ENCODE measurements around the gene FAM20C.

Gene FAM20C

DNA sequence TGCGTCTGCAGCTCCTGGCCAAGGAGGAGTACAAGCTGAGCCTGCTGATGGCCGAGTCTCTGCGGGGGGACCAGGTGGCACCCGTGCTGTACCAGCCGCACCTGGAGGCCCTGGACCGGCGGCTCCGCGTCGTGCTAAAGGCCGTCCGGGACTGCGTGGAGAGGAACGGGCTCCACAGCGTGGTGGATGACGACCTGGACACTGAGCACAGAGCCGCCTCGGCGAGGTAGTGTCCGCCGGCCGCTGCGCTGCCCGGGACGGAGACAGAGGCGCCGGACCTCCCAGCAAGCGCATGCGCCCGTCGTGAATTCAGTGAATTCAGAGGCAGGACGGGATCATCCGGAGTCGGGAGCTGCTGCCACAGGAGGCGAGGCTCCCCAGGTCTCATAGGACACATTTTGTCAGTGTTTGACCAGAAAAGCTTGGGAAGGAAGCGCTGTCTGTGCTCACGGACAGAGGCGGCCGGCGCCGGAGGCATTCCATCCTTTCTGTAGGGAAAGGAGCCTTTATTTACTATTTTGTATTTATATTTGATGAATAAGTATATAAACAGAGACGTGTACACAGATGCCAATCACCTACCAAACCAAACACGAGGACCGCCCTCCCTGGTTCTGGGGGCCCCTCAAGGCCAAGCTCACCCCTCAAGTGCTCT, 67.5 kb downstream of the FAM20C start:
- Histone ChIP-seq H3K4me3 (replicated peaks; ENCODE audit: insufficient read depth, low read length) (no peak overlapping the region), H3K27ac (replicated peaks) (no peak overlapping the region), H3K27me3 (ENCODE audit: insufficient read depth, poor library complexity, severe bottlenecking) (no peaks in the 10 kb centered on the region)
- no peak for TF ChIP-seq SPI1 (IDR thresholded peaks at IDR 0.05; ENCODE audit: borderline replicate concordance, low read depth)
- TF ChIP-seq, protein P1, sequence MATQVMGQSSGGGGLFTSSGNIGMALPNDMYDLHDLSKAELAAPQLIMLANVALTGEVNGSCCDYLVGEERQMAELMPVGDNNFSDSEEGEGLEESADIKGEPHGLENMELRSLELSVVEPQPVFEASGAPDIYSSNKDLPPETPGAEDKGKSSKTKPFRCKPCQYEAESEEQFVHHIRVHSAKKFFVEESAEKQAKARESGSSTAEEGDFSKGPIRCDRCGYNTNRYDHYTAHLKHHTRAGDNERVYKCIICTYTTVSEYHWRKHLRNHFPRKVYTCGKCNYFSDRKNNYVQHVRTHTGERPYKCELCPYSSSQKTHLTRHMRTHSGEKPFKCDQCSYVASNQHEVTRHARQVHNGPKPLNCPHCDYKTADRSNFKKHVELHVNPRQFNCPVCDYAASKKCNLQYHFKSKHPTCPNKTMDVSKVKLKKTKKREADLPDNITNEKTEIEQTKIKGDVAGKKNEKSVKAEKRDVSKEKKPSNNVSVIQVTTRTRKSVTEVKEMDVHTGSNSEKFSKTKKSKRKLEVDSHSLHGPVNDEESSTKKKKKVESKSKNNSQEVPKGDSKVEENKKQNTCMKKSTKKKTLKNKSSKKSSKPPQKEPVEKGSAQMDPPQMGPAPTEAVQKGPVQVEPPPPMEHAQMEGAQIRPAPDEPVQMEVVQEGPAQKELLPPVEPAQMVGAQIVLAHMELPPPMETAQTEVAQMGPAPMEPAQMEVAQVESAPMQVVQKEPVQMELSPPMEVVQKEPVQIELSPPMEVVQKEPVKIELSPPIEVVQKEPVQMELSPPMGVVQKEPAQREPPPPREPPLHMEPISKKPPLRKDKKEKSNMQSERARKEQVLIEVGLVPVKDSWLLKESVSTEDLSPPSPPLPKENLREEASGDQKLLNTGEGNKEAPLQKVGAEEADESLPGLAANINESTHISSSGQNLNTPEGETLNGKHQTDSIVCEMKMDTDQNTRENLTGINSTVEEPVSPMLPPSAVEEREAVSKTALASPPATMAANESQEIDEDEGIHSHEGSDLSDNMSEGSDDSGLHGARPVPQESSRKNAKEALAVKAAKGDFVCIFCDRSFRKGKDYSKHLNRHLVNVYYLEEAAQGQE (IDR thresholded peaks at IDR 0.05; ENCODE audit: insufficient replicate concordance, low read depth): no peak
- no peak for TF ChIP-seq POLR2AphosphoS5 (IDR thresholded peaks at IDR 0.05; ENCODE audit: low read depth)
- TF ChIP-seq, protein P2, sequence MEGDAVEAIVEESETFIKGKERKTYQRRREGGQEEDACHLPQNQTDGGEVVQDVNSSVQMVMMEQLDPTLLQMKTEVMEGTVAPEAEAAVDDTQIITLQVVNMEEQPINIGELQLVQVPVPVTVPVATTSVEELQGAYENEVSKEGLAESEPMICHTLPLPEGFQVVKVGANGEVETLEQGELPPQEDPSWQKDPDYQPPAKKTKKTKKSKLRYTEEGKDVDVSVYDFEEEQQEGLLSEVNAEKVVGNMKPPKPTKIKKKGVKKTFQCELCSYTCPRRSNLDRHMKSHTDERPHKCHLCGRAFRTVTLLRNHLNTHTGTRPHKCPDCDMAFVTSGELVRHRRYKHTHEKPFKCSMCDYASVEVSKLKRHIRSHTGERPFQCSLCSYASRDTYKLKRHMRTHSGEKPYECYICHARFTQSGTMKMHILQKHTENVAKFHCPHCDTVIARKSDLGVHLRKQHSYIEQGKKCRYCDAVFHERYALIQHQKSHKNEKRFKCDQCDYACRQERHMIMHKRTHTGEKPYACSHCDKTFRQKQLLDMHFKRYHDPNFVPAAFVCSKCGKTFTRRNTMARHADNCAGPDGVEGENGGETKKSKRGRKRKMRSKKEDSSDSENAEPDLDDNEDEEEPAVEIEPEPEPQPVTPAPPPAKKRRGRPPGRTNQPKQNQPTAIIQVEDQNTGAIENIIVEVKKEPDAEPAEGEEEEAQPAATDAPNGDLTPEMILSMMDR (IDR thresholded peaks at IDR 0.05; ENCODE audit: insufficient read depth, low read length): no peak
- TF ChIP-seq GABPA (IDR thresholded peaks at IDR 0.05; ENCODE audit: low read depth): no peak
- DNase-seq (ENCODE audit: low read depth in 1 of 2, low spot score in 1 of 2): no peak

DNA sequence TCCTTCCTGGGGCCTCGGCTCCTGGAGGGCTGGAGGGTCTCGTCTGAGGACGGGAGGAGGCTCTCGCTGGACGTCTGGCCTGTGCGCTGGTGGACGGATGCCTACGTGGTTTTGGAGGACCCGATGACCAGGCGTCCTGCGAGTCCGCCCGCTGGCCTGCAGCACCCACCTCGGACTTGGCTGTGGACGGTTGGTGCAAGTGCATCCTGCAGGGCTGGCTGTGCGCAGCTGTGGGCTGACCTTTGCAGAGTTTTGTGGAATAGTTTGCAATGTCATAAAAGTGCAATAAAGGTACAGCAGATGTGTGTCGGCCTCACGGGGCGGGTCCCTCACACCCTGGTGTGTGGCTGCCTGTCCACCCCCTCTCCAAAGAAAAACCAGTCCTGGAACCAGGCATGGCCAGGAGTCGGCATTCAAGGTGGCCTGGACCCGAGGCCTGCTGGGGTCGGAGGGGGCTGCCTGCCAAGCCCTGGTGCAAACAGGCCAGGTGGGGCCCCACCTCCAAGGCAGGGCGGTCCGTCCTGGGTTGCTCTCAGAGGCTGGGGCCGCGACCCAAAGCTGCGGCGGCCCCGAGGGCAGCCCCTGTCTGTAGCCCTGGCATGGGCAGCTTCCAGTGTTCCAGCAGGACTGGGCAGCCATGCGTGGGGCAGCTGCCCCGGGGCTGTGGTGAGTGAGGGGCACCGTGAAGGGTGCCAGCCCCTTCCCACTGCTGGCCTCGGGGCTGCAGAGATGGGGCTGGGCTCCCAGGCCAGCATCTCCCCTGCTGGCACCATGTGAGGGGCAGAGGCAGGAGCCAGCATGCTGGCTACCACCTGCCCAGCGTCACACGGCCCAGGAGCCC, 68.3 kb downstream of the FAM20C start:
- no peak for TF ChIP-seq GABPA (IDR thresholded peaks at IDR 0.05; ENCODE audit: low read depth)
- TF ChIP-seq, protein P1 (IDR thresholded peaks at IDR 0.05; ENCODE audit: insufficient replicate concordance, low read depth): no peak
- TF ChIP-seq SPI1 (IDR thresholded peaks at IDR 0.05; ENCODE audit: borderline replicate concordance, low read depth): no peak
- TF ChIP-seq, protein P2 (IDR thresholded peaks at IDR 0.05; ENCODE audit: insufficient read depth, low read length): no peak
- no peak for TF ChIP-seq POLR2AphosphoS5 (IDR thresholded peaks at IDR 0.05; ENCODE audit: low read depth)
- DNase-seq (ENCODE audit: low read depth in 1 of 2, low spot score in 1 of 2): no peak
- H3K27ac ChIP-seq (replicated peaks): no peak overlapping the region
- H3K4me3 ChIP-seq (replicated peaks; ENCODE audit: insufficient read depth, low read length): no peak overlapping the region
- no peaks in the 10 kb centered on the region for H3K27me3 ChIP-seq (ENCODE audit: insufficient read depth, poor library complexity, severe bottlenecking)

DNA sequence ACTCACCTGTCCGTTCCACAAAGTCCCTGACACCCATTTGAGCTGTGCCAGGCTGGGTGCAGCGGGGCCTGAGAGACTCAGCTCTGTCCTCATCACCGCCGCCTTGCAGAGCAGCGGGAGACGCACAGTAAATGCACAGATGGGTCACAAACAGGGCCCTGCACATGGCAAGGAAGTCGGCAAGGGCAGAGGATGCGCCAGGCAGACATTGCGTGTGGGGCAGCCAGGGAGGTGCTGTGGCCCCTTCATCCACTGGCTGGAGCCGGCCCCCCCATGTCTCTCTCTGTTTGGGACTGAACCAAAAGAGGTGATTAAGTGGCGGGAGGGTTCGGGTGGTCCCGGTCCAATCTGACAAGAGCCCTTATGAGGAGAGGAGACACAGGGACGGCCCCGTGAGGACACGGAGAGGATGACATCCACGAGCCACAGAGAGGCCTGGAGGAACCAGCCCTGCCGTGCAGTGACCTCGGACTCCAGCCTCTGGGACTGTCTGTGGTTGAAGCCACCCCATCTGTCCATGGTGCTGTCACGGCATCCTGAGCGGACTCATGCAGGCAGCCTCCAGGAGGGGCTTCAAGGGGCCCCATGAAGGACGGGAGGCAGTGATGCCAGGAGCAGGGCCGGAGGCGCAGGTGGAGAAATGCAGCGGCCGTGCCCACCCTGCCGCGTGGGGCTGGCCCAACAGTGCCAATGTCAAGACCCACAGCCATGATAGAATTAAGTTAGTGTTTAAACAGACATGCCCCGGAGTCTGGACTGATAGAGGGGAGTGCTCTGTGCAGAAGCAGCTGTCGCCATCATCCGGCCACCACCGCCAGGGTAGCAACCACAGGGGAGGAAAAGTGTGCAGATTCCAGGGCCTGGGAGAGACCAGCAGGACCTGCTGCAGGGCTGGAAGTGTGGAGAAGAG, 69.2 kb downstream of the FAM20C start:
- no peak overlapping the region for H3K27ac ChIP-seq (replicated peaks)
- no peak overlapping the region for H3K4me3 ChIP-seq (replicated peaks; ENCODE audit: insufficient read depth, low read length)
- no peak for DNase-seq (ENCODE audit: low read depth in 1 of 2, low spot score in 1 of 2)
- TF ChIP-seq GABPA (IDR thresholded peaks at IDR 0.05; ENCODE audit: low read depth) (no peak), SPI1 (IDR thresholded peaks at IDR 0.05; ENCODE audit: borderline replicate concordance, low read depth) (no peak), POLR2AphosphoS5 (IDR thresholded peaks at IDR 0.05; ENCODE audit: low read depth) (no peak)
- TF ChIP-seq, protein P1 (IDR thresholded peaks at IDR 0.05; ENCODE audit: insufficient replicate concordance, low read depth): no peak
- TF ChIP-seq, protein P2 (IDR thresholded peaks at IDR 0.05; ENCODE audit: insufficient read depth, low read length): no peak
- no peaks in the 10 kb centered on the region for H3K27me3 ChIP-seq (ENCODE audit: insufficient read depth, poor library complexity, severe bottlenecking)

Measured in HL-60 (cell line).